GM12878 (cell line): ENCODE data around the gene PLAC1.

Experiments used
- ASH2L ChIP-seq: fragments of 300-600, 200-600 bp; sonication (generic); IDR thresholded peaks from 2 replicates; pipeline ENCODE4 v1.6.1; 2017; ENCODE audit warnings: low read depth, mild to moderate bottlenecking, borderline replicate concordance
- CREM ChIP-seq: IDR thresholded peaks from 2 replicates; pipeline ENCODE4 v1.6.1; 2014; ENCODE audit warnings: antibody characterized with exemption, low read depth
- HDAC6 ChIP-seq: fragments of 200-600 bp; sonication (generic); IDR thresholded peaks from one replicate; pipeline ENCODE4 v1.8.0; 2017; ENCODE audit warnings: antibody characterized with exemption; ENCODE audit not compliant: unreplicated experiment
- MAX ChIP-seq: IDR thresholded peaks from 2 replicates; pipeline ENCODE4 v1.6.1; 2012; ENCODE audit warnings: low read depth, low read length, improper control_type of control experiment
- NFYB ChIP-seq: IDR thresholded peaks from 2 replicates; pipeline ENCODE4 v1.6.1; 2011; ENCODE audit warnings: low read depth, mild to moderate bottlenecking, low read length, improper control_type of control experiment, moderate library complexity; ENCODE audit not compliant: insufficient read depth
- SUPT20H ChIP-seq: IDR thresholded peaks from 2 replicates; pipeline ENCODE4 v1.6.1; 2011; ENCODE audit warnings: low read depth, mild to moderate bottlenecking, low read length, moderate library complexity, borderline replicate concordance; ENCODE audit not compliant: control insufficient read depth
- TCF12 ChIP-seq: IDR thresholded peaks from 2 replicates; pipeline ENCODE4 v1.6.1; 2011; ENCODE audit warnings: low read depth, mild to moderate bottlenecking, low read length
- TF ChIP-seq, protein P1 (sequence below), 3 experiments: IDR thresholded peaks in 2 of 3; conservative IDR thresholded peaks in 1 of 3; 2 replicates each; pipeline ENCODE4 v1.5.1; 2011; ENCODE audit warnings: low read depth in 3 of 3, low read length in 3 of 3, mild to moderate bottlenecking in 3 of 3, control low read depth in 2 of 3, moderate library complexity in 2 of 3, inconsistent platforms in 1 of 3, mixed read lengths in 1 of 3; ENCODE audit not compliant: control insufficient read depth in 2 of 3, insufficient read depth in 1 of 3; ENCODE audit errors: extremely low read depth in 1 of 3

- TF ChIP-seq SUPT20H (no peak), NFYB (no peak), ASH2L (no peak), MAX (no peak), HDAC6 (no peak), CREM (no peak), TCF12 (no peak)
- TF ChIP-seq, protein P1, sequence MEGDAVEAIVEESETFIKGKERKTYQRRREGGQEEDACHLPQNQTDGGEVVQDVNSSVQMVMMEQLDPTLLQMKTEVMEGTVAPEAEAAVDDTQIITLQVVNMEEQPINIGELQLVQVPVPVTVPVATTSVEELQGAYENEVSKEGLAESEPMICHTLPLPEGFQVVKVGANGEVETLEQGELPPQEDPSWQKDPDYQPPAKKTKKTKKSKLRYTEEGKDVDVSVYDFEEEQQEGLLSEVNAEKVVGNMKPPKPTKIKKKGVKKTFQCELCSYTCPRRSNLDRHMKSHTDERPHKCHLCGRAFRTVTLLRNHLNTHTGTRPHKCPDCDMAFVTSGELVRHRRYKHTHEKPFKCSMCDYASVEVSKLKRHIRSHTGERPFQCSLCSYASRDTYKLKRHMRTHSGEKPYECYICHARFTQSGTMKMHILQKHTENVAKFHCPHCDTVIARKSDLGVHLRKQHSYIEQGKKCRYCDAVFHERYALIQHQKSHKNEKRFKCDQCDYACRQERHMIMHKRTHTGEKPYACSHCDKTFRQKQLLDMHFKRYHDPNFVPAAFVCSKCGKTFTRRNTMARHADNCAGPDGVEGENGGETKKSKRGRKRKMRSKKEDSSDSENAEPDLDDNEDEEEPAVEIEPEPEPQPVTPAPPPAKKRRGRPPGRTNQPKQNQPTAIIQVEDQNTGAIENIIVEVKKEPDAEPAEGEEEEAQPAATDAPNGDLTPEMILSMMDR (IDR thresholded peaks at IDR 0.05 in 2 of 3, conservative IDR thresholded peaks at IDR 0.05 in 1 of 3; ENCODE audit: control insufficient read depth in 2 of 3, extremely low read depth in 1 of 3, insufficient read depth in 1 of 3, low read depth in 3 of 3, low read length in 3 of 3) = no peak
Observed at GRCh38 chrX:134542485-134542884, 115.8 kb downstream of the PLAC1 start.
